HCT116 (cell line): ENCODE measurements around the gene VAMP8. TPM values are rescaled to one million over a fixed set of nuclear protein-coding genes. Genes with fewer than 3 reads are reported as not detected.

Experiments
- ATAC-seq: fragments of 200-7000 bp; cut with Tn5 transposase; 2 replicates; pipeline ENCODE4 v1.9.1; 2020; ENCODE audit warnings: mild to moderate bottlenecking, moderate library complexity
- BruUV-seq: library from RNA; stranded (reverse); fragments of 400-500 nt; replicated peaks from 2 replicates; lab custom pipeline; 2021; lab: Mats Ljungman, UMichigan
- CTCF ChIA-PET: fragments of 300-600 bp; sonication (Branson Sonifier 250); formaldehyde crosslinking; loops from one replicate; lab custom pipeline; 2021; ENCODE audit warnings: antibody characterized with exemption; lab: Charles Lee
- POLR2A ChIA-PET: fragments of 300-600, 350-600 bp; sonication (Branson Sonifier 250); formaldehyde crosslinking; loops from one replicate; lab custom pipeline; 2021; ENCODE audit warnings: antibody characterized with exemption; lab: Charles Lee
- RAD21 ChIA-PET, 2 experiments: fragments of 300-600 bp; sonication (Branson Sonifier 250); formaldehyde crosslinking; loops; one replicate each; lab custom pipeline; 2023; ENCODE audit warnings: low total read pairs in 2 of 2; ENCODE audit not compliant: uncharacterized antibody in 2 of 2, unreplicated experiment in 2 of 2, low non-redundant PET in 1 of 2; lab: Charles Lee
- DNase-seq: peaks from one replicate; pipeline ENCODE4 v3.0.0-alpha.2; 2010; ENCODE audit warnings: low read depth, low spot score
- H2AFZ ChIP-seq: fragments of 200-600 bp; shearing (Covaris generic), sonication (generic); 2 replicates; pipeline ENCODE4 v1.6.1; 2017; ENCODE audit warnings: low read depth, mixed run types, mixed read lengths, antibody characterized with exemption, low read length; ENCODE audit not compliant: poor library complexity, severe bottlenecking
- H3K27ac ChIP-seq: 2 replicates; pipeline ENCODE4 v1.5.1; 2012; ENCODE audit warnings: low read depth, low read length
- H3K27me3 ChIP-seq: fragments of 200-600 bp; sonication (generic); 2 replicates; pipeline ENCODE4 v1.6.1; 2016; ENCODE audit warnings: mixed run types, low read length, mixed read lengths; ENCODE audit not compliant: insufficient read depth
- H3K36me3 ChIP-seq, 2 experiments: fragments of 200-500 bp in 1 of 2; fragments of 200-600 bp in 1 of 2; sonication (Bioruptor generic) in 1 of 2; sonication (generic) in 1 of 2; 2 replicates each; pipeline versions ENCODE4 v1.5.1 to v1.6.1; 2014 to 2016; ENCODE audit warnings: low read length in 2 of 2, inconsistent platforms in 1 of 2, mixed read lengths in 1 of 2, mixed run types in 1 of 2; ENCODE audit not compliant: insufficient read depth in 2 of 2, control insufficient read depth in 1 of 2
- H3K4me1 ChIP-seq, 2 experiments: fragments of 200-600 bp in 1 of 2; sonication (generic) in 1 of 2; 2 replicates each; pipeline versions ENCODE4 v1.5.1 to v1.6.1; 2012 to 2017; ENCODE audit warnings: low read length in 2 of 2, inconsistent platforms in 1 of 2, mild to moderate bottlenecking in 1 of 2, mixed read lengths in 1 of 2, mixed run types in 1 of 2, moderate library complexity in 1 of 2; ENCODE audit not compliant: insufficient read depth in 2 of 2, control insufficient read depth in 1 of 2
- H3K4me2 ChIP-seq: fragments of 200-600 bp; sonication (generic); 2 replicates; pipeline ENCODE4 v1.6.1; 2017; ENCODE audit warnings: mixed run types, low read length, mixed read lengths
- H3K4me3 ChIP-seq, 2 experiments: fragments of 200-600 bp in 1 of 2; sonication (generic) in 1 of 2; replicated peaks in 1 of 2; 2 replicates each; pipeline ENCODE4 v1.5.1; 2011 to 2016; ENCODE audit warnings: low read length in 2 of 2, control low read depth in 1 of 2, low read depth in 1 of 2, mild to moderate bottlenecking in 1 of 2, mixed read lengths in 1 of 2, mixed run types in 1 of 2
- H3K79me2 ChIP-seq: fragments of 200-600 bp; sonication (generic); 2 replicates; pipeline ENCODE4 v1.6.1; 2017; ENCODE audit warnings: mild to moderate bottlenecking, mixed run types, low read length, moderate library complexity, mixed read lengths; ENCODE audit not compliant: insufficient read depth
- H3K9ac ChIP-seq: fragments of 200-600 bp; sonication (generic); 2 replicates; pipeline ENCODE4 v1.6.1; 2016; ENCODE audit warnings: low read length, mixed read lengths
- H3K9me2 ChIP-seq: fragments of 200-600 bp; sonication (generic), shearing (Covaris generic); 2 replicates; pipeline ENCODE4 v1.6.1; 2017; ENCODE audit warnings: mixed run types, mild to moderate bottlenecking, moderate library complexity; ENCODE audit not compliant: insufficient read depth
- H3K9me3 ChIP-seq, 2 experiments: fragments of 200-500 bp in 1 of 2; fragments of 200-600 bp in 1 of 2; sonication (Bioruptor generic) in 1 of 2; sonication (generic) in 1 of 2; 2 replicates each; pipeline ENCODE4 v1.6.1; 2014 to 2017; ENCODE audit warnings: low read length in 2 of 2, mixed read lengths in 2 of 2, inconsistent platforms in 1 of 2, low read depth in 1 of 2, mild to moderate bottlenecking in 1 of 2, mixed run types in 1 of 2, moderate library complexity in 1 of 2; ENCODE audit not compliant: control insufficient read depth in 1 of 2, insufficient read depth in 1 of 2
- H4K20me1 ChIP-seq: fragments of 200-600 bp; sonication (generic), shearing (Covaris generic); 2 replicates; pipeline ENCODE4 v1.6.1; 2017; ENCODE audit warnings: mixed run types, mild to moderate bottlenecking, moderate library complexity; ENCODE audit not compliant: insufficient read depth
- ATF3 ChIP-seq: IDR thresholded peaks from 2 replicates; pipeline ENCODE4 v1.6.1; 2012
- CBX3 ChIP-seq: IDR thresholded peaks from 2 replicates; pipeline ENCODE4 v1.6.1; 2012; ENCODE audit warnings: low read depth
- CTCF ChIP-seq, 3 experiments: fragments of 200-600 bp in 1 of 3; sonication (generic) in 1 of 3; IDR thresholded peaks in 2 of 3; conservative IDR thresholded peaks in 1 of 3; 2 replicates each; pipeline ENCODE4 v1.5.1; 2012 to 2017; ENCODE audit warnings: low read depth in 2 of 3, low read length in 2 of 3, antibody characterized with exemption in 1 of 3, borderline replicate concordance in 1 of 3, control low read depth in 1 of 3, mild to moderate bottlenecking in 1 of 3, mixed read lengths in 1 of 3, mixed run types in 1 of 3, moderate library complexity in 1 of 3; ENCODE audit not compliant: insufficient read depth in 1 of 3
- EGR1 ChIP-seq: IDR thresholded peaks from 2 replicates; pipeline ENCODE4 v1.6.1; 2012; ENCODE audit warnings: low read depth
- ELF1 ChIP-seq: IDR thresholded peaks from 2 replicates; pipeline ENCODE4 v1.6.1; 2012; ENCODE audit warnings: low read depth, borderline replicate concordance
- EZH2phosphoT487 ChIP-seq: fragments of 200-600 bp; IDR thresholded peaks from 2 replicates; pipeline ENCODE4 v1.6.1; 2018; ENCODE audit warnings: antibody characterized with exemption, borderline replicate concordance
- FOSL1 ChIP-seq: IDR thresholded peaks from 2 replicates; pipeline ENCODE4 v1.6.1; 2012; ENCODE audit warnings: low read depth
- JUND ChIP-seq: IDR thresholded peaks from 2 replicates; pipeline ENCODE4 v1.6.1; 2012
- MAX ChIP-seq: IDR thresholded peaks from 2 replicates; pipeline ENCODE4 v1.6.1; 2012
- POLR2A ChIP-seq: IDR thresholded peaks from 2 replicates; pipeline ENCODE4 v1.7.0; 2011; ENCODE audit warnings: borderline replicate concordance; ENCODE audit not compliant: insufficient read depth, insufficient read length; ENCODE audit errors: extremely low read depth
- POLR2AphosphoS5 ChIP-seq: IDR thresholded peaks from 2 replicates; pipeline ENCODE4 v1.6.1; 2011; ENCODE audit warnings: mild to moderate bottlenecking, low read depth, low read length, moderate library complexity
- RAD21 ChIP-seq: IDR thresholded peaks from 2 replicates; pipeline ENCODE4 v1.6.1; 2012; ENCODE audit warnings: low read depth, mild to moderate bottlenecking
- SP1 ChIP-seq: IDR thresholded peaks from 2 replicates; pipeline ENCODE4 v1.6.1; 2012; ENCODE audit warnings: low read depth
- SRF ChIP-seq: IDR thresholded peaks from 2 replicates; pipeline ENCODE4 v1.6.1; 2012; ENCODE audit warnings: low read depth
- TCF7L2 ChIP-seq: IDR thresholded peaks from 2 replicates; pipeline ENCODE4 v1.7.0; 2011; ENCODE audit warnings: borderline replicate concordance, inconsistent platforms; ENCODE audit not compliant: insufficient read depth, insufficient read length; ENCODE audit errors: extremely low read depth
- YY1 ChIP-seq: IDR thresholded peaks from 2 replicates; pipeline ENCODE4 v1.6.1; 2011; ENCODE audit warnings: low read length, low read depth, moderate library complexity, mild to moderate bottlenecking; ENCODE audit not compliant: insufficient replicate concordance; ENCODE audit errors: extremely low read depth
- intact Hi-C: fragments of 100-400 bp; cut with micrococcal nuclease; formaldehyde crosslinking; loops from 2 replicates; pipeline ENCODE4 v1.10.0; 2022
- total RNA-seq: library from RNA; stranded (reverse); gene quantifications from one replicate; pipeline ENCODE4 v1.2.1, GENCODE V29; 2021; ENCODE audit not compliant: unreplicated experiment
- TF ChIP-seq, protein P1 (sequence below): IDR thresholded peaks from 2 replicates; pipeline ENCODE4 v1.6.1; 2011; ENCODE audit warnings: mild to moderate bottlenecking, low read length, moderate library complexity; ENCODE audit not compliant: insufficient replicate concordance; ENCODE audit errors: extremely low read depth

Gene VAMP8
- total RNA-seq, 1 experiment from 2014 or later = 52.6 TPM

DNA sequence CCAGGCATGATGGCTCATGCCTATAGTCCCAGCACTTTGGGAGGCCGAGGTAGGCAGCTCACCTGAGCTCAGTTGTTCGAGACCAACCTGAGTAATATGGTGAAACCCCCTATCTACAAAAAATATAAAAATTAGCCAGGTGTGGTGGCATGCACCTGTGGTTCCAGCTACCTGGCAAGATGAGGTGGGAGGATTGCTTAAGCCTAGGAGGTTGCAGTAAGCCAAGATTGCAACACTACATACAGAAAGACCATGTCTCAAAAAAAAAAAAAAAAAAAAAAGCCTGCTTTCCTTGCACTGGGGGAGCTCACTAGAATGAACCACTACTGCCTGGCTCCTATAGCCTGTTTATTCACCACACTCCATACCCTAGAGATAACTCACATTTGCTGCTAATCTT, 45.8 kb upstream of the VAMP8 start:
- ChIA-PET CTCF (no interaction called here), POLR2A (interaction anchor here (0.5 to 1.2 kb wide), 5 partner anchors 8 to 275 kb away, joined by 3 to 6 read pairs (median 4); no protein-coding TSS in a partner anchor), RAD21 (no interaction called here)
- Histone ChIP-seq H3K9me2 (no peaks in the 10 kb centered on the region), H3K4me3 (no peak overlapping the region), H4K20me1 (no peaks in the 10 kb centered on the region), H3K27ac (no peak overlapping the region), H3K27me3 (no peaks in the 10 kb centered on the region), H2AFZ (no peak overlapping the region), H3K4me1 (peaks cover 3 to 8% of the 10 kb centered on the region in 2 experiments; a peak in 3 of 4 replicates), H3K9ac (no peak overlapping the region), H3K9me3 (no peaks in the 10 kb centered on the region), H3K4me2 (no peak overlapping the region), H3K36me3 (no peaks in the 10 kb centered on the region), H3K79me2 (no peaks in the 10 kb centered on the region)
- BruUV-seq = no TSS peak
- ATAC-seq (no peak), DNase-seq (no peak)
- TF ChIP-seq CBX3 (no peak), TCF7L2 (no peak), ATF3 (no peak), MAX (no peak), POLR2AphosphoS5 (no peak), JUND (no peak), CTCF (IDR thresholded peaks at IDR 0.05 in 2 of 3, conservative IDR thresholded peaks at IDR 0.05 in 1 of 3; ENCODE audit: borderline replicate concordance in 1 of 3, insufficient read depth in 1 of 3, low read depth in 2 of 3, low read length in 2 of 3) (no peak), YY1 (no peak), ELF1 (no peak), POLR2A (no peak), RAD21 (no peak), EZH2phosphoT487 (no peak), EGR1 (no peak), SP1 (no peak), SRF (no peak), FOSL1 (no peak)
- TF ChIP-seq, protein P1, sequence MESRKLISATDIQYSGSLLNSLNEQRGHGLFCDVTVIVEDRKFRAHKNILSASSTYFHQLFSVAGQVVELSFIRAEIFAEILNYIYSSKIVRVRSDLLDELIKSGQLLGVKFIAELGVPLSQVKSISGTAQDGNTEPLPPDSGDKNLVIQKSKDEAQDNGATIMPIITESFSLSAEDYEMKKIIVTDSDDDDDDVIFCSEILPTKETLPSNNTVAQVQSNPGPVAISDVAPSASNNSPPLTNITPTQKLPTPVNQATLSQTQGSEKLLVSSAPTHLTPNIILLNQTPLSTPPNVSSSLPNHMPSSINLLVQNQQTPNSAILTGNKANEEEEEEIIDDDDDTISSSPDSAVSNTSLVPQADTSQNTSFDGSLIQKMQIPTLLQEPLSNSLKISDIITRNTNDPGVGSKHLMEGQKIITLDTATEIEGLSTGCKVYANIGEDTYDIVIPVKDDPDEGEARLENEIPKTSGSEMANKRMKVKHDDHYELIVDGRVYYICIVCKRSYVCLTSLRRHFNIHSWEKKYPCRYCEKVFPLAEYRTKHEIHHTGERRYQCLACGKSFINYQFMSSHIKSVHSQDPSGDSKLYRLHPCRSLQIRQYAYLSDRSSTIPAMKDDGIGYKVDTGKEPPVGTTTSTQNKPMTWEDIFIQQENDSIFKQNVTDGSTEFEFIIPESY = no peak
- intact Hi-C loops = no loop called here
